NCI-H510A (cell line): ENCODE measurements around the gene G3BP1.
"Not testable (repeated sequence)": the region's sequence is repeated elsewhere in the genome, so short reads cannot be mapped to it uniquely, and the experiment has no call there.

Source experiments
- DNase-seq: peaks from one replicate; lab custom pipeline; 2025; lab: John Stamatoyannopoulos, UW

G3BP1 gene

DNA sequence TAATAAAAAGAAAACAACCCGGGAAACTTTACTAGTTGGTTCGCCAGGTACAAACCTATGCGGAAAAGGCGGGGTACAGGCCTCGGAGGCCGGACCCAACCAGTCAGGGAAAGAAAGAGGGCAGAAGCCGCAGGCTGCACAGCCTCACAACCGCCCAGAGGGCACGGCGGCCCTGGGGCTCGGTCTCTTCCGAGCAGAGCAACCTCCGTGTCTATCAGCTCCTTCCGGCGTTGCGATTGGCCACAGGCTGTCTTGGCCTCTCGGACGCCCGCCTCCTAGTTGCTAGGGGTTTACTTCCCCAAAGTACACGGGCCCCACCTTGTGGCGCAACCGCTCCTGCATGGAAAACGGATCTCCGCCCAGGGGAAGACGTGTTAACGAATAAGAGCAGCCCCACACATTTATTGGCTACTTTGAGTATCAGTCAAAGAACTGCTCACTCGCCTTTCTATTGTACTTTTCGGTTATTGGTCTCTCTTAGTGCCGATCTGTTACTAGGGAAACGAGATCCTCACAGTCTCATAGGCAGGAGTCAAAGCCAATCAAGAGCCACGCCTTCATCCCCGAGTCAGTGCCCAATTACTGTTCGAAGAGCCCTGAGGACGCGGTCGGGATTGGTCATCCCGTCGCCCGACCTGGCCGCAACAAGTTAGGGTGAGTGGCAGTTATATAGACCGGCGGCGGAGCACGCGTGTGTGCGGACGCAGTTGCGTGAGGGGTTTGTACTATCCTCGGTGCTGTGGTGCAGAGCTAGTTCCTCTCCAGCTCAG is at the start of gene G3BP1:
Gene G3BP1 (plus strand): TSS at position 696 of the 770 bp plus-strand sequence. CDS start 14,667 bp downstream, outside the sequence.
- peak; percentile 99 for DNase-seq

DNA sequence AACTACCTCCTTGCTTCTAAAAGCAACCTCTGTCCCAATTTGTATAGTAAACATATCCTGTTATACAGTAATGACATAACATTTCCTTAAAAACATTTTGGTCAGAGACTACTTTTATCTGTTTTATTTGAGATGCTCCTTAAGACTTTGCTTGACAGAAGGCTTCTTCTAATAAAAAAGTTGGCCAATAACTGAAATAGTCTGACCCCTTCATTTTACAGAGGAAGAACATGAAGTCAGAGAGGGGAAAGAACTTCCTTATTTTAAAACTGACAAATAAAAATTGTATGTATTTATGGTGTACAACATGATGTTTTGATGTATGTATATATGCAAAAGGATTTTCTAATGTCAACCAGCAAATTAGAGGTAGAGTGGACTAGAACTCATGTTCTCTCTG is 49.2 kb upstream of the G3BP1 start:
- no peak for DNase-seq

DNA sequence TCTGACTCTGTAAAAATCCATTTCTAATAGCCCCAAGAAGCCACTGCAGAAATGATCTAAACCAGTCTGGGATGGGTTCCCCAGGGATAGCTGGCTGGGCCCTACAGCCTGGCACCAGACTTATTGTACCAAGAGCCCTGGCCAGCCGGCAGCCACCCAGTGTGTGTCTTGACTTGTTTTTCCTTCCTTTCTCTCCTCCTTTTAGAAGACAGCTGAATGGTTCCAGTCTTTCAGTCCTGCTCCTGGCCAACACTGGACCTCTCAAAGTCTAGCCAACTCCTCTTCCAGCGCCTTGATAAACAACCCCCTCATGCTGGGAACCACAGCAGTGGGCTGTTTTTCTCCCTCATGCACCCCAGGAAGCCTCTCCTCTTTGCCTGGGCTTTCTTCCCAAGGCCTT is 47.4 kb upstream of the G3BP1 start:
- no peak for DNase-seq

DNA sequence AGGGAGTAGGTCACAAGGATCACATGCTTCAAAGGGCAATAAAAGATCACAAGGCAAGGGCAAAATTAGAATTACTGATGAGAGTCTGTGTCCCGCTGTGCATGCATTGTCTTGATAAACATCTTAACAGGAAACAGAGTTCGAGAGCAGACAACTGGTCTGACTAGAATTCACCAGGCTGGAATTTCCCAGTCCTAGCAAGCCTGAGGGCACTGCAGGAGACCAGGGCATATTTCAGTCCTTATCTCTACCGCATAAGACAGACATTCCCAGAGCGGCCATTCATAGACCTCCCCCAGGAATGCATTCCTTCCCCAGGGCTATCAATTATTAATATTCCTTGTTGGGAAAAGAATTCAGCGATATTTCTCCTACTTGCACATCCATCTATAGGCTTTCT is 42.2 kb upstream of the G3BP1 start:
- not testable (repeated sequence) for DNase-seq

DNA sequence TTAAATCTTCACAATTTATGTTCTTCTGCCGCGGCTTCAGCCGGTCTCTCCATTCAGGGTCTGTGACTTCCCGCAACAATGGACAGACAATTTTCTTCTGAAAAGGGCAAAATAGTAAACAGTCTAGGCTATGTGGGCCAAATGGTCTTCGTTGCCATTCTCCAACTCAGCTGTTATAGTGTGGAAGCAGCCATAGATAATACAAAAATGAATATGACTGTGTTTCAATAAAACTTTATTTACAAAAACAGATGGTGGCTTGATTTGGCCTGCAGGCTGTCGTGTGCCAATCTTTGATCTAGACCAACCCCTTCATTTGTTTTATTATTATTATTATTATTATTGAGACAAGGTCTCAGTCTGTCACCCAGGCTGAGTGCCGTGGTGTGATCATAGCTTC is 41.4 kb upstream of the G3BP1 start:
- DNase-seq, result no peak

DNA sequence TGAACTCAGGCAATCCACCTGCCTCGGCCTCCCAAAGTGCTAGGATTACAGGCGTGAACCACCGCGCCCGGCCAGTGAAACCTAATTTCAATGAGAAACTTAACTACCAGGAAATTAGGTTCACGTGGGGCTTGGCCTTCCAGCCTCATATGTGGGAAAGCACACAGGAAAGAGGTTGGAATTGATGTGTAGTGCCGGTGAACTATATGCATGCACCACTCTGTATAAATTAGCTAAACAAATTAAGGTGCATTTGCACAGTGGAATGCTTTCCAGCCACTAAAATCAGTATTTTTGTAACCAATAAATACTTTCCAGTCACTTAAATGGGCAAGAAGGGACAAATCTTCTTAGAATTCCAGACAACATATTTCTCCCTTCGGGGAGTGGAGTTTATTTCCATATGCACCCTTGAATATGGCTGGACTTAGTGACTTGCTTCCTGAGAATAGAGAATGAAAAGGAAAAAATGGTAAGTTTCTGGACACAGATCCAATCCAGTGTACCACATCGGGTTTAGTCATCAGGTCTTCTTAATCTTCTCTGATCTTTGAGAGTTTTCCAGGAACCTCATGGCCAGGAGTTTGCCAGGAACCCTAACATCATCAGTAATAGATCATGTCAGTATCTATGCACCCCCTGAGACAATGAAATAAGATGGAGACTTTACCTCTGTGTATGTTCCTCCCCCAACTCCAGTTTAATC is 38.2 kb upstream of the G3BP1 start:
- DNase-seq, result no peak

DNA sequence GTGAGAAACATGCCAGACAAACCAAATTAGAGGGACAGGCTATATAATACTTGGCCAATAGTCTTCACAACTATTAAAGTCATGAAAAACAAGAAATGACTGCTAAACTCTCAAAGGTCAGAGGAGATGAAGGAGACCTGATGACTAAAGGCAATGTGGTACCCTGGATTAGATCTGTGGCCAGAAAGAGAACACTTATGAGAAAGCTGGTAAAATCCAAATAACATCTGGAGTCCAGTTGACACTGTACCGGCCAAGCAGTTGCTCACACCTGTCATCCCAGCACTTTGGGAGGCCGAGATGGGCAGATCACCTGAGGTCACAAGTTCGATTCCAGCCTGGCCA is 37.7 kb upstream of the G3BP1 start:
- no peak for DNase-seq

DNA sequence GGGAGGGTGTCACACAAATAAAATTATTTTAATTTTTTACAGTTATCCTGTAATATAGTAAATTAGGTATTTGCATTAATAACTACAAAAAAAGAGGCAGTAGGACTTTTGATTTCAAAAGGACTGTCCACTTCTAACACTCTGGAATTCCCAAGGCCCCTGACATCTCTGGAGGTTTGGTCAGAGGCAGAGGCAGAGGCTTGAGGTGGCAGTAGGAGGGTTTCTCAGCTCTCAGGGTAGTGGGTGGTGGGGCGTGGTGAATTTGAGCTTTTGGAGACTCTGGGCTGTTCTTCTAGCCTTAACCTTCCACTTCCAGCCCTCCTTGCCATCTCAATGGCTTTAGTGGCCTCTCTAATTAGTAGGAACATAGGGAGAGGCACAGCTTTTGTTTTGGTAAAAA is 36.1 kb upstream of the G3BP1 start:
- no peak for DNase-seq

DNA sequence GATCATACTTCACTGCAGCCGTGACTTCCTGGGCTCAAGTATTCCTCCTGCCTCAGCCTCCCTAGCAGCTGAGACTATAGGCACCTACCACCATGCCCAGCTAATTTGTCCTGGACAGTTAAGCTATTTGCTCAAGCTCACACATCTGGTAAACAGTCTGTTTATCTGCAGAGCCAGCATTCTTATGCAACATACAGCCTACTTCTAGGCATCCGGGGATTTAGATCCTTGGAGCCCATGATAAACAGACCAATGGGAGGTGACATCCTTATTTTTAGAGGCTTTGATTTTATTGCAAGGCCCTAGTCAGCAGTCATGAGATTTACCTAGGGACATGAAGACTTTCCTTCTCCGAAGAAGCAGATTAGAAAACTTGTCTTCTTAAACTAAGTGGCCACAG is 34.3 kb upstream of the G3BP1 start:
- no peak for DNase-seq

DNA sequence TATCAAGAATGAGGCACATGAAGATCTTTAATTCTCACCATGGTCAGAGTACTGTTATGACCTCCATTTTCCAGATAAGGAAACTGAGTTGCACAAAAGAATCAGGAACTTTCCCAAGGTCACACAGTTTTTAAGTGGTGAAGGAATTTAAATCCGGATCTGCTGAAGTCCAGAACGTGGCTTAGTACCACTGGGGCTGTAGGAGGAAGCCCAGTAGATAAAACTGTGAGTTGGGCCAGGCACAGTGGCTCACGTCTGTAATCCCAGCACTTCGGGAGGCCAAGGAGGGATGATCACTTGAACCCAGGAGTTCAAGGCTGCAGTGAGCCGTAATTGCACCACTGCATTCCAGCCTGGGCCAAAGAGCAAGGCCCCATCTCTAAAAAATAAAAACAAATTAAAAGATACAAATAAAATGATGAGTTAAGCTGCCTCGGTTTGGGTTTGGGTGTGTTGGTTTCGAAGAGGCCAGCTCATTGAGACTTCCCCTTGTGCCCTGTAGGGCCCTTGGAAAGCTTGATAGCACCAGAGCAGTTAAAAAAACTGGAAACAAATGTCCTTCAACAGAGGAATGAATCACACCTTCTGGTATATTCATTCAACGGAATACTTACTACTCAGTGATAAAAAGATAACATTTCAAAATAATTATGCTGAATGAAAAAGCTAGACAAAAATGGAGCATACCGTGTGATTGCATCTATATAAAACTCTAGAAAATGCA is 33.5 kb upstream of the G3BP1 start:
- DNase-seq, result no peak

DNA sequence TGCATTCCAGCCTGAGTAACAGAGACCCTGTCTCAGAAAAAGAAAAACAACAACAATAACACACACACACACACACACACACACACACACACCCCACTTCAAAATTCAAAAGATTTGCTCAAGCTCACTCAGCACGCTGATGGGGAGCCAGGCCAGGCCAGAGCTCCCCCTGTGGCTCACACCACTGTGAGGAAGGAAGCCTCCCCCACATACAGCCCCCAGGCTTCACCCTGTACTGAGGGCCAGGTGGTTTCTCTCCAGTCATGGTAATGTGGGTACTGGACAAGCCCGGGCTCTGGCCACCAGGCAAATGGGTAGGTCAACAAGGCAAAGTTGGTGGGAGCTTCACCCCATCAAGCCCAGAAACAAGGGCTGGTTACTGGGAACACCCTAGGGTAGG is 32.4 kb upstream of the G3BP1 start:
- no peak for DNase-seq

DNA sequence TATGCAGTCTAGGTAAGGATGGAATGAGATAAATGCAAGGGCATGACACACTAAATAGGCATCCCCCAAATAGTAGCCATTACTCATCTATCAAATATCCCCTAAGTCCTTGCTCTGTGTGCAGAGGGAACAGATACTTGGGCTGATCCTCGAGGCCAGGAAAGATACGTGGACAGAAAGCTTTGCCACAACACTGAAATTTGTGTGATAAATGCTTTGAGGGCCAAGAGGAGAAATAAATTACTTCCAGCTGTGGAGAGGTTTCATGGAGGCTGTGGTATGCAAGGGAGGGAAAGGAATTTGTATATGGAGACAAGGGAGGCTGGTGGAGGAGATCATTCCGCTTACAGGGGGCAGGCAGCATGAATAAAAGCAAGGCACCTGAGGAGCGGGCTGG is 31.8 kb upstream of the G3BP1 start:
- no peak for DNase-seq

DNA sequence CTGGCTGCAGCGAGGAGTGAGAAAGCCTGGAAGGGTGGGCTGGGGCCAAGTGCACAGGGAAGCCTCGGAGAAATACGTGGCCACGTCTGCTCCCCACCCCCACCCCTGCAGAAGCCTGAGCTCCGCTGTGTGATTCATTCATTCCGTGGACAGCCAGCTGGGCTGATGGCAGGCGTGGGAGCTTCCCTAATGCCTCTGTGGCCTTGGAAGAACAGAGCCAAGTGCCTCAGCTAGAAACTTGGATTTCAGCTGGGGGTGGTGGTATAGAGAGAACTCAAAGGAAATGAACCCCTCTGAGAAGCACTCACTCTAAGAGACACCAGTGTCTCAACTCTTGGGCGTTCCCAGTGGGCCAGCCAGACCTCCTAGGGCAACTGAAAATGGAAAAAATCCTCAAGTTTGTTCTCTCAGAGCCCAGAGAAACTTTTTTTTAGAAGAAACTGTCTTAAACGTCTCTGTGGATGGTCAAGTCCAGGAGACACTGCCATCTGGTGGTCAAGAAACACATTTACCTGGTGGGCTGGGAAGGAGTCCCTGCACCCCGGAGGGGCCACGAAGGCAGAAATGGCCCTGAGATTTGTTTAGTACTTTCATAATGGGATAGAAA is 31.3 kb upstream of the G3BP1 start:
- no peak for DNase-seq

DNA sequence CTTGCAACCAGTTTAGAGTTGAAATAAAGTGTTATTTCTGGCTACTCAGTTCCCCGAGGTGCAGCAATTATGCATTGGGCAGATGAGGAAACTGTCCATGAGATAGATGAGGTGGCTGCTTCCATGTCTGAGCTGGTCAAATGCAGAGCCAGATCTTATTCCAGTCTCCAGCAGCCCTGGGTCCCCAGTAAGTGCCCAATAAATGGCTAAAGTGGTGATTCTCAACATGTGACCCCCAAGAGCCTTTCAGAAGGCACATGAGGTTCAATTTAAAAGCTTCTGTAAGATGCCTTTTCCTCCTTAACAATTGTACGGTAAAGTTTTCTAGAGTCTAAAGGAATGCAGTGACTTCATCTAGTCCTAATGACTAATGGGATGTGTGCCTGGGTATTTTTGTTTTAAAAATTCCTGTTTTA is 30.8 kb upstream of the G3BP1 start:
- DNase-seq, result no peak

DNA sequence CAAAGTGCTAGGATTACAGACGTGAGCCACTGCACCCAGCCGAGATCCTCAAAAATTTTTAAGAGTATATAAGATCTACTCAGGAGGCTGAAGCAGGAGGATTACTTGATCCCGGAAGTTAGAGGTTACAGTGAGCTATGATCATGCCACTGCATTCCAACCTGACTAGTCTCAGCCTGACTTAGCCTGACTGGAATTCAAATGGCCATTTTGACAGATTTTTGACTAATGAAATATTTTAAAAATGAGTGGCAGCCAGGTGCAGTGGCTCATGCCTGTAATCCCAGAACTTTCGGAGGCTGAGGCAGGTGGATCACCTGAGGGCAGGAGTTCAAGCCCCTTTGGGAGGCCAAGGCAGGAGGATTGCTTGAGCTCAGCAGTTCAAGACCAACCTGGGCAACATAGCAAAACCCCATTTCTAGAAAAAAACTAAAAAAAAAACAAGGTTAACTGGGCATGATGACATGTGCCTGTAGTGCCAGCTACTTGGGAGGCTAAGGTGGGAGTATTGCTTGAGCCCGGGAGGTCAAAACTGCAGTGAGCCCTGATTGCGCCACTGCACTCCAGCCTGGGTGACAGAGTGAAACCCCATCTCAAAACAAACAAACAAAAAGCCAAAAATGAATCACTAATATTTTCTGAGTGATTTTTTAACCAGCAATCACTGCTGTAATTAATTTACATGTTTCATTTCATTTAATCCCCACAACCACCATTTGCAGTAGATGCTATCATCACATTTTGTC is 29.9 kb upstream of the G3BP1 start:
- no peak for DNase-seq

DNA sequence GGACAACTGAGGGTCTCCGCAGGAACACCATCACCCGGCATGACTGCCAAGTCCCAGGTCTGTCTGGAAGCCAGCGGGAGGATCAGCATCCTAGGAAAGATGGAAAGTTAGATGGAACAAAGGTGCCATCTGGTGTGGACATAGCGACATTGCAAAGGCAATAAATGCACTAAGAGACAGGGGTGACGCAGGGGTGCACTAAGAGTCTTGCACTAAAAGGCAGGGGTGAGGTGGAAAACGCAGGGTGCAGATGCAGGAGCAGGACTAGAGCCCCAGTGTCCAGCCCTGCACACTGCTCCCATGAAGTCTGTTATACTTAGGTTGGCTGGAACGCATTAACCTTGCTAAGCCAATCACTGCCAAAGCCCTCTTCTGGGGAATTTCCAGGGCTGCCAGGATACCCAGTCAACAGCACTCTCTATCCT is 28.9 kb upstream of the G3BP1 start:
- DNase-seq, result peak; percentile 10

DNA sequence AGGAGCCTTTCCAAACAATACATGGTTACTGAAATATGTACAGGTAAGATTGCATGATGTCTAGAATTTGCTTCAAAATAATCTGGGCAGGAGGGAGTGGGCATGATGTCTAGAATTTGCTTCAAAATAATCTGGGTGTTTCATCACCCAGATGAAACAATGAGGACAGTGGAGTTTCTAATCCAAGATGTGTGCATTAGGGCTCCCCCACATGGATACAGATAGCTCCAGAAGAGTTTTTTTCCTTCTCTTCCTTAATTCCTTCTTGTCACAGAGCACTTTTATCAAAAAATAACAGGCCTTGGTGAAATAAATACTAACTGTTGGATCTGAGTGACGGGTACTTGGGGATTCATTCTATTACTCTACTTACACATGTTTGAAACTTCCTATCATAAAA is 28.2 kb upstream of the G3BP1 start:
- DNase-seq, result no peak

DNA sequence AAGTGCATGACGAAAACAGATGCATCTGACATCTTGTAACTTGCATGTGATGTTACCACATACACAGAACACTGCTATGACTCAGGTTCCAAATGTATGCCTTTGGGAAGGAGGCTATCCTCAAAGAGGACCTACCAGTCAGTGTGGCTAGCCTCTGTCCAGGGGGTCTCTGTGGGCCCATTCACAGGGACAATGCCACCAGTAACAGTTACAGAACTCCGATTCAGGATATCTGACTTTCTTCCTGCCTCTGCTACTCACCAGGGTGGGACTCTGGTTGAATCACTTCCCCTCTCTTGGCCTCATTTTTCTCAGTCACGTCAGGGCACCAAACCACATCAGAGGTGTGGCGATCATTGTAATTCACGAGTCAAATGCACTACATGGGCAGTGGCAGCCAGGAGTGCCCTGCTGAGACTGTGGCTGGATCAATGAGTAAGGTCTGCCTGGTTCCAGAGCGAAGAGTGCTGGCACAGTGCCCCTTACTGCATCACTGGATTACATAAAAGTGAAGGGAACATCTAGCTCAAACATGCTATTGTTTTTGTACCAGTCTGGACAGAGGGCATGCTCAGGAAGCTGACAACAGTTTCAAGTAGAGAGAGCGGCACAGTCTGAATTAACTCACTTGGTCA is 26.6 kb upstream of the G3BP1 start:
- DNase-seq, result no peak

DNA sequence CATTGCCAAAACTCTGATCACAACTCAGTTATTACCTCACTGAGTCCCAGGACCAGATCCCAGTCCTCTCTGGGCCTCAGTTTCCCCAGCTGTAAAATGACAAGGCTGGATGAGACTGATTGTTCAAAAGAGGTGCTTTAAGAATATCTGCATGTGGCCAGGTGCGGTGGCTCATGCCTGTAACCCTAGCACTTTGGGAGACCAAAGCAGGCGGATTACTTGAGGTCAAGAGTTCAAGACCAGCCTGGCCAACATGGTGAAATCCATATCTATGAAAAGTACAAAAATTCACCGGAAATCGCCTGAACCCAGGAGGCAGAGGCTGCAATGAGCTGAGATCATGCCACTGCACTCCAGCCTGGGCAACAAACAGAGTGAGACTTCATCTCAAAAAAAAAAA is 21.6 kb upstream of the G3BP1 start:
- no peak for DNase-seq

DNA sequence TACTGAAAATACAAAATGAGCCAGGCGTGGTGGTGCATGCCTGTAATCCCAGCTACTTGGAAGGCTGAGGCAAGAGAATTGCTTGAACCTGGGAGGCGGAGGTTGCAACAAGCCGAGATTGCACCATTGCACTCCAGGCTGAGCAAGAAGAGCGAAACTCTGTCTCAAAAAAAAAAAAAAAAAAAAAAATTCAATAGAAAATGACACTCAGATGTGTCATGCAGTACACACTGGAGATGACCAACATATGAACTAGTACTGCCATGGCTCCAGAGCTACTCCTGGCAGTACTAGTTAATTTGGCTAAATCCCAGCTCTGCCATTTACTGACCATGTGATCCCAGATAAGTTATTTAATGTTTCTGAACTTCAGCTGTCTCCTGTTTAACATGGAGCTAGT is 20.7 kb upstream of the G3BP1 start:
- DNase-seq, result no peak

DNA sequence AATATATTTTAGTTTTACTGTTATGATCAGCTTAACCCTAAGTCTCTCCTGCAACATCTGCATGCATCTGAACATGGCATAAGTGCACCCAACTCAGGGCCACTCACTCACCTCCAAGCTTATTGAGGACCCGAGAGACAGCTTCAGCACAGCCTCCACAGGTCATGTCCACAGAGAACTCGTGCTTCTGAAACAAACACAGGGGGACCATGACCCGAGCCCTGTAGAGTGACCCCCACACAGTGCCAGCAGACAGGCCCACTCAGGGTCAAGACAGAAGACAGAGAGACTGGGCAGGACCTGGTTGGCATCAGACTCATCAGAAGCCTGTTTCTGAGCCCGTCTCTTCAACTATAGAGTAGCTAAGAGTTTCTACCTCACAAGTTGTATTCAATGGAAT is 20.2 kb upstream of the G3BP1 start:
- DNase-seq, result no peak

DNA sequence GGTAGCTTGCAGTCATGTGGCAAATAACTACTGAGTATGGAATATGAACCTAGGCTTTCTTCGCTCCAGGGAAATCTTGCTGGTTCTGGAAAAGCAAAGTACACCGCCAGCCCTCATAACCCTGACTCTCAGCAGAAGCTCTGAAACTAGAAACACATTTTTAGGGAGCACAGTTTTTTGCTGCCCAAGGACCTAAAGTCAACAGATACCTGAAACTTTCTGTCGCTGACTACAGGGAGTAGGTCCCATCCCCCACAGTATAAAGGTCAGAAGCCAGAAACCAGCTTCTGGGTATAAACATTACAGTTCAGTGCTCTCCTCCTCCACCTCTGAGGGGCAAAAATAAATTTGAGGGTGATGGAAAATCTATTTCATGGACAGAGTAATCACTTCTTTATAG is 16.4 kb upstream of the G3BP1 start:
- DNase-seq, result no peak
